CD4-positive, alpha-beta T cell (primary cell): ENCODE data around the gene NRIP3. TPM values are rescaled to one million over a fixed set of nuclear protein-coding genes. Genes with fewer than 3 reads are reported as not detected.

Experiments used
- ATAC-seq: fragments of 200-7000 bp; cut with Tn5 transposase; one replicate; pipeline ENCODE4 v1.10.0; 2022; ENCODE audit warnings: mild to moderate bottlenecking; ENCODE audit not compliant: poor library complexity
- CTCF ChIA-PET: fragments of 350-600 bp; sonication (Branson Sonifier 250); formaldehyde crosslinking; loops from one replicate; lab custom pipeline; 2021; ENCODE audit warnings: antibody characterized with exemption, inconsistent platforms; lab: Charles Lee
- POLR2A ChIA-PET: fragments of 350-600 bp; sonication (Branson Sonifier 250); formaldehyde crosslinking; loops from one replicate; lab custom pipeline; 2021; ENCODE audit warnings: antibody characterized with exemption, inconsistent platforms; lab: Charles Lee
- DNase-seq, 14 experiments: peaks; one replicate each; pipeline ENCODE4 v3.0.0-alpha.2; 2013 to 2020; ENCODE audit warnings: mixed read lengths in 2 of 14
- H3K27ac ChIP-seq, 2 donors: one replicate each; pipeline versions ENCODE4 v1.5.1 to v1.7.0; 2013; ENCODE audit warnings: low read length in 2 of 2, low read depth in 1 of 2, mild to moderate bottlenecking in 1 of 2
- H3K27me3 ChIP-seq, 2 experiments: 1 replicate in 1 of 2; 2 replicates in 1 of 2; pipeline versions ENCODE4 v1.6.1 to v1.7.0; 2013; ENCODE audit warnings: low read length in 2 of 2, control low read depth in 1 of 2, mild to moderate bottlenecking in 1 of 2, moderate library complexity in 1 of 2; ENCODE audit not compliant: insufficient read depth in 2 of 2, control insufficient read depth in 1 of 2
- H3K36me3 ChIP-seq: one replicate; pipeline ENCODE4 v1.6.1; 2013; ENCODE audit warnings: low read length, control low read depth; ENCODE audit not compliant: insufficient read depth
- H3K4me1 ChIP-seq: one replicate; pipeline ENCODE4 v1.6.1; 2013; ENCODE audit warnings: low read length, control low read depth; ENCODE audit not compliant: insufficient read depth
- H3K4me3 ChIP-seq: one replicate; pipeline ENCODE4 v1.5.1; 2013; ENCODE audit warnings: mild to moderate bottlenecking, low read length, moderate library complexity
- H3K9me3 ChIP-seq, 2 experiments: 1 replicate in 1 of 2; 2 replicates in 1 of 2; pipeline versions ENCODE4 v1.6.1 to v1.7.0; 2013; ENCODE audit warnings: low read length in 2 of 2, mild to moderate bottlenecking in 2 of 2, control low read depth in 1 of 2, moderate library complexity in 1 of 2; ENCODE audit not compliant: control insufficient read depth in 1 of 2, insufficient read depth in 1 of 2
- H3K27ac Mint-ChIP-seq: one replicate; pipeline ENCODE4 v1.8.0; 2020; ENCODE audit warnings: mixed read lengths
- H3K27me3 Mint-ChIP-seq: one replicate; pipeline ENCODE4 v1.8.0; 2021; ENCODE audit warnings: mixed read lengths
- H3K36me3 Mint-ChIP-seq: one replicate; pipeline ENCODE4 v1.8.0; 2021; ENCODE audit warnings: low read depth, mixed read lengths
- H3K4me1 Mint-ChIP-seq: one replicate; pipeline ENCODE4 v1.8.0; 2021; ENCODE audit warnings: low read depth, mixed read lengths
- H3K4me3 Mint-ChIP-seq: one replicate; pipeline ENCODE4 v1.8.0; 2020; ENCODE audit warnings: mild to moderate bottlenecking, mixed read lengths
- H3K9me3 Mint-ChIP-seq: one replicate; pipeline ENCODE4 v1.8.0; 2020; ENCODE audit warnings: mixed read lengths
- intact Hi-C, 2 experiments: fragments of 100-400 bp; cut with DNase I in 1 of 2; cut with micrococcal nuclease in 1 of 2; formaldehyde crosslinking; loops; one replicate each; pipeline versions ENCODE4 v1.15.1 to v1.9.0; 2023 to 2025; cut with DNase I, micrococcal nuclease
- total RNA-seq, 174 experiments: library from RNA in 2 of 174; stranded (reverse) in 2 of 174; gene quantifications; one replicate each; pipeline ENCODE4 v1.2.3 and lab custom pipeline; 2021 to 2026
- TF ChIP-seq, protein P1 (sequence below): fragments of 200-600 bp; IDR thresholded peaks from one replicate; pipeline ENCODE4 v1.8.0; 2022; ENCODE audit warnings: antibody characterized with exemption, mild to moderate bottlenecking

The NRIP3 gene
- total RNA-seq, 2 experiments from 2014 or later, result 4.6 to 4.9 TPM

DNA sequence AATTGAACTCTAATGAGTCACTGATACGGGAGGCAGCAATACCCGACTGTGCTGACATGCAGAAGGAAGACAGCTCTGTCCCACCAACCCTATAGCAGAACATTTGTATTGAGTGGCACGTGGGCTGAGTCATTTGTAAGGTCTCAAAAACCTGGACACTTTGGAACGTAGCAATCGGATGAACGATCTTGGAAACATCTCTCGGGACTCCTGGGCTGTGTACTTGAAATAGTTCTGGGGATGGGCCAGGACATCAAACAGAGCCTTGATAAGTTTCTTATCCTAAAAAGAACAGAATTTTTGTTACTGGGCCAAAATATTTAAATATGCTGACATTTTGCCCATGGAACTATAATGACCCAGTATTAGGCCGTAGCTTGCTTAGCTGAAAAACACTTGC lies 17.1 kb upstream of the NRIP3 start:
- H3K9me3 ChIP-seq, result no peaks in the 10 kb centered on the region
- Mint-ChIP-seq H3K4me1 (peaks cover 27% of the 10 kb centered on the region), H3K9me3 (no peaks in the 10 kb centered on the region), H3K36me3 (no peaks in the 10 kb centered on the region), H3K4me3 (no peak overlapping the region), H3K27ac (no peak overlapping the region), H3K27me3 (peaks cover 5% of the 10 kb centered on the region)
- ChIA-PET CTCF (no interaction called here), POLR2A (no interaction called here)
- ATAC-seq (no peak), DNase-seq (no peak)
- H3K36me3 ChIP-seq, result no peaks in the 10 kb centered on the region
- TF ChIP-seq, protein P1, sequence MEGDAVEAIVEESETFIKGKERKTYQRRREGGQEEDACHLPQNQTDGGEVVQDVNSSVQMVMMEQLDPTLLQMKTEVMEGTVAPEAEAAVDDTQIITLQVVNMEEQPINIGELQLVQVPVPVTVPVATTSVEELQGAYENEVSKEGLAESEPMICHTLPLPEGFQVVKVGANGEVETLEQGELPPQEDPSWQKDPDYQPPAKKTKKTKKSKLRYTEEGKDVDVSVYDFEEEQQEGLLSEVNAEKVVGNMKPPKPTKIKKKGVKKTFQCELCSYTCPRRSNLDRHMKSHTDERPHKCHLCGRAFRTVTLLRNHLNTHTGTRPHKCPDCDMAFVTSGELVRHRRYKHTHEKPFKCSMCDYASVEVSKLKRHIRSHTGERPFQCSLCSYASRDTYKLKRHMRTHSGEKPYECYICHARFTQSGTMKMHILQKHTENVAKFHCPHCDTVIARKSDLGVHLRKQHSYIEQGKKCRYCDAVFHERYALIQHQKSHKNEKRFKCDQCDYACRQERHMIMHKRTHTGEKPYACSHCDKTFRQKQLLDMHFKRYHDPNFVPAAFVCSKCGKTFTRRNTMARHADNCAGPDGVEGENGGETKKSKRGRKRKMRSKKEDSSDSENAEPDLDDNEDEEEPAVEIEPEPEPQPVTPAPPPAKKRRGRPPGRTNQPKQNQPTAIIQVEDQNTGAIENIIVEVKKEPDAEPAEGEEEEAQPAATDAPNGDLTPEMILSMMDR, result no peak
- H3K4me3 ChIP-seq, result no peak overlapping the region
- peaks cover 18% of the 10 kb centered on the region for H3K4me1 ChIP-seq
- no peak overlapping the region for H3K27ac ChIP-seq
- intact Hi-C loops, result no loop called here
- H3K27me3 ChIP-seq, result no peaks in the 10 kb centered on the region

DNA sequence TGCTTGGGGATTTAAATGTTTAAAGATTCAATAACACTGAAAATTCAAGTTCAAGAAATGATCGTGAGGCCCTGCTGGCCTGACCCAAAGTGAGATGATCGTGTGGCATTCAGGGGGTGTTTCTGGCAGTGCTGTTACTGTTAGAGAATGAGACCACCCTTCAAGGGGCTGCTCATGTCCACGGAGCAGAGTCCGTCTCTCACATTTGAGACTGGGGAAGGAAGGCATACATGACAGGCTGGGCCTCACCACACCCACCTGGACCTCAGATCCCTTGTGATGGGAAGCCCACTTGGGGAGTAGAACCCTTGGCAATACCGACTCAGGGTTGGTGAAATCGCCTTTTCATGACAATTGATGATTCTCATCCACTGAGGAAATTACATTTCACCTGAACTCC lies 16.1 kb upstream of the NRIP3 start:
- Mint-ChIP-seq H3K4me1 (peaks cover 29% of the 10 kb centered on the region), H3K27me3 (peaks cover 5% of the 10 kb centered on the region), H3K27ac (no peak overlapping the region), H3K36me3 (no peaks in the 10 kb centered on the region), H3K9me3 (no peaks in the 10 kb centered on the region), H3K4me3 (no peak overlapping the region)
- H3K9me3 ChIP-seq, result no peaks in the 10 kb centered on the region
- peaks cover 18% of the 10 kb centered on the region for H3K4me1 ChIP-seq
- no peaks in the 10 kb centered on the region for H3K36me3 ChIP-seq
- intact Hi-C loops, result no loop called here
- H3K4me3 ChIP-seq, result no peak overlapping the region
- DNase-seq (no peak), ATAC-seq (no peak)
- H3K27me3 ChIP-seq, result no peaks in the 10 kb centered on the region
- no peak overlapping the region for H3K27ac ChIP-seq
- ChIA-PET POLR2A (interaction anchor here (0.6 kb wide), 1 partner anchor 12 kb away, joined by 3 read pairs; no protein-coding TSS in a partner anchor), CTCF (no interaction called here)
- TF ChIP-seq, protein P1, result no peak

DNA sequence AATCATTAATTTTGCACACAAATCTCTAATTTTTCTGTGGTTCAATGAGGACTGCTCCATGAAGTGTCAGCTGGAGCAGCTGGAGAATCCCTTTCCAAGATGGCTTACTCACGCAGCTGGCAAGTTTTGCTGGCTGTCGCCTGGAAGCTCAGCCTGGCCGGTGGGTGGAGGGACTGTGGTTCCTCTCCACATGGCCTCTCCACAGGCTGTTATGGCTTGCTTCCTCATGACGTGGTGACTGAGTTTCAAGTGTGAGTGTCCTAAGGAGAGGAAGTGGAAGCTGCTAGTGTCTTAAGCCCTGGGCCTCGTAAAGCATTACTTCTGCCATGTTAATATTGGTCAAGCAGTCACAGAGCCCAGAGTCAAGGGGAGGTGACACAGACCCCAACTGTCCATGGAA lies 14.0 kb upstream of the NRIP3 start:
- Mint-ChIP-seq H3K4me3 (no peak overlapping the region), H3K27me3 (peaks cover 3% of the 10 kb centered on the region), H3K9me3 (no peaks in the 10 kb centered on the region), H3K4me1 (peaks cover 29% of the 10 kb centered on the region), H3K36me3 (no peaks in the 10 kb centered on the region), H3K27ac (no peak overlapping the region)
- DNase-seq (peak in 3 of 14 experiments; percentile 16 to 66 (median 59)), ATAC-seq (no peak)
- Histone ChIP-seq H3K27me3 (no peaks in the 10 kb centered on the region), H3K36me3 (no peaks in the 10 kb centered on the region), H3K4me1 (peaks cover 18% of the 10 kb centered on the region), H3K4me3 (no peak overlapping the region), H3K27ac (no peak overlapping the region), H3K9me3 (no peaks in the 10 kb centered on the region)
- ChIA-PET CTCF (interaction anchor here (3.1 kb wide), 1 partner anchor 120 kb away, joined by 25 read pairs; no protein-coding TSS in a partner anchor), POLR2A (interaction anchor here (0.9 to 1.8 kb wide), 2 partner anchors 14 to 54 kb away, joined by 3 to 5 read pairs; partner anchors contain the start of genes NRIP3 and TMEM9B)
- intact Hi-C loops, result loop anchor here in 1 of 2 experiments (2.0 kb wide), 1 partner anchor 119 kb away; no protein-coding TSS in a partner anchor
- TF ChIP-seq, protein P1, result no peak
